Suprapubic skin (tissue), 4 donors: ENCODE measurements around the gene MEIS1. TPM values are rescaled to one million over a fixed set of nuclear protein-coding genes. Genes with fewer than 3 reads are reported as not detected.

ENCODE experiments used
- DNase-seq, 2 donors: peaks; one replicate each; pipeline ENCODE4 v3.0.0-alpha.2; 2019; ENCODE audit warnings: low spot score in 2 of 2
- H3K27ac ChIP-seq: fragments of 200-600 bp; sonication (generic); one replicate; pipeline ENCODE4 v1.5.1; 2019
- H3K27me3 ChIP-seq: fragments of 200-600 bp; sonication (generic); one replicate; pipeline ENCODE4 v1.5.1; 2019
- H3K36me3 ChIP-seq: fragments of 200-600 bp; sonication (generic); one replicate; pipeline ENCODE4 v1.5.1; 2019
- H3K4me1 ChIP-seq: fragments of 200-600 bp; sonication (generic); one replicate; pipeline ENCODE4 v1.5.1; 2019
- H3K4me3 ChIP-seq: fragments of 200-600 bp; sonication (generic); one replicate; pipeline ENCODE4 v1.5.1; 2019; ENCODE audit warnings: mild to moderate bottlenecking
- H3K9me3 ChIP-seq: fragments of 200-600 bp; sonication (generic); one replicate; pipeline ENCODE4 v1.5.1; 2019
- EP300 ChIP-seq: sonication (generic); formaldehyde crosslinking; IDR thresholded peaks from one replicate; pipeline ENCODE4 v1.6.1; 2017; ENCODE audit warnings: antibody characterized with exemption
- POLR2A ChIP-seq, 2 donors: fragments of 450-650 bp; IDR thresholded peaks; one replicate each; pipeline ENCODE4 v1.6.1; 2017; ENCODE audit warnings: antibody characterized with exemption in 2 of 2, mild to moderate bottlenecking in 2 of 2, moderate library complexity in 2 of 2
- POLR2AphosphoS5 ChIP-seq, 3 donors: sonication (generic); formaldehyde crosslinking; IDR thresholded peaks; one replicate each; pipeline ENCODE4 v1.6.1; 2017; ENCODE audit warnings: antibody characterized with exemption in 3 of 3
- WGBS: methylation state at CpG from one replicate; pipeline ENCODE4 v1.1.5; 2018; 5-methylcytosine and 5-hydroxymethylcytosine counted together
- total RNA-seq, 4 donors: library from RNA; depleted of rRNA; stranded (reverse); fragments of >200 nt; gene quantifications; one replicate each; pipeline ENCODE4 v1.1.0, GENCODE V29; 2016
- TF ChIP-seq, protein P1 (sequence below), 2 donors: fragments of 200-600 bp in 1 of 2; fragments of 450-650 bp in 1 of 2; sonication (generic) in 1 of 2; IDR thresholded peaks; one replicate each; pipeline ENCODE4 v1.5.1; 2016 to 2019; ENCODE audit warnings: antibody characterized with exemption in 2 of 2, mild to moderate bottlenecking in 1 of 2, moderate library complexity in 1 of 2

MEIS1 gene
- total RNA-seq, 4 donors from 2014 or later = 12.7 to 28.0 (median 20.3) TPM

DNA sequence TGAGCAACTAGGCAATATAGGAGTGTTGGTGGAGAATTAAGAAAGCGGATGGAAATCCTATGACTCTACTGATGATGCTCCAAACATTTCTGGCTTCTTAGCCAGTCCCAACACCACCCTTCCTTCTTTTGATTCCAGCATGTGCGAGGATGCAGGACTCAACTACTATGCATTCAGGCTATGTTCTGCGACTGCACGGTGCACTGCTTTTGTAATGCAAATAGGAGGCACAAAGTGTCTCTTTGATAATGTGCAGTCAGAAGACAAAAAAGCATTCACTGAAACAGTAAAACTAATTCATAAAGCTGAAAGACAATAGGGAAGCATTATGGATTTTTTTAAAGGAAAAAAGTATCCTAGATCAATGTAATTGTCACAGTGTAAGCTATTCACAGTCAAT lies 106.7 kb downstream of the MEIS1 start:
- TF ChIP-seq POLR2AphosphoS5 (IDR thresholded peaks at IDR 0.05) (no peak), POLR2A (IDR thresholded peaks at IDR 0.05) (no peak), EP300 (no peak)
- TF ChIP-seq, protein P1, sequence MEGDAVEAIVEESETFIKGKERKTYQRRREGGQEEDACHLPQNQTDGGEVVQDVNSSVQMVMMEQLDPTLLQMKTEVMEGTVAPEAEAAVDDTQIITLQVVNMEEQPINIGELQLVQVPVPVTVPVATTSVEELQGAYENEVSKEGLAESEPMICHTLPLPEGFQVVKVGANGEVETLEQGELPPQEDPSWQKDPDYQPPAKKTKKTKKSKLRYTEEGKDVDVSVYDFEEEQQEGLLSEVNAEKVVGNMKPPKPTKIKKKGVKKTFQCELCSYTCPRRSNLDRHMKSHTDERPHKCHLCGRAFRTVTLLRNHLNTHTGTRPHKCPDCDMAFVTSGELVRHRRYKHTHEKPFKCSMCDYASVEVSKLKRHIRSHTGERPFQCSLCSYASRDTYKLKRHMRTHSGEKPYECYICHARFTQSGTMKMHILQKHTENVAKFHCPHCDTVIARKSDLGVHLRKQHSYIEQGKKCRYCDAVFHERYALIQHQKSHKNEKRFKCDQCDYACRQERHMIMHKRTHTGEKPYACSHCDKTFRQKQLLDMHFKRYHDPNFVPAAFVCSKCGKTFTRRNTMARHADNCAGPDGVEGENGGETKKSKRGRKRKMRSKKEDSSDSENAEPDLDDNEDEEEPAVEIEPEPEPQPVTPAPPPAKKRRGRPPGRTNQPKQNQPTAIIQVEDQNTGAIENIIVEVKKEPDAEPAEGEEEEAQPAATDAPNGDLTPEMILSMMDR (IDR thresholded peaks at IDR 0.05) = no peak
- Histone ChIP-seq H3K36me3 (no peaks in the 10 kb centered on the region), H3K27ac (no peak overlapping the region), H3K27me3 (no peaks in the 10 kb centered on the region), H3K4me3 (no peak overlapping the region), H3K4me1 (peaks cover under 1% of the 10 kb centered on the region), H3K9me3 (no peaks in the 10 kb centered on the region)
- no peak for DNase-seq
- 89% methylated on average over 4 of the region's 4 CpGs for WGBS

DNA sequence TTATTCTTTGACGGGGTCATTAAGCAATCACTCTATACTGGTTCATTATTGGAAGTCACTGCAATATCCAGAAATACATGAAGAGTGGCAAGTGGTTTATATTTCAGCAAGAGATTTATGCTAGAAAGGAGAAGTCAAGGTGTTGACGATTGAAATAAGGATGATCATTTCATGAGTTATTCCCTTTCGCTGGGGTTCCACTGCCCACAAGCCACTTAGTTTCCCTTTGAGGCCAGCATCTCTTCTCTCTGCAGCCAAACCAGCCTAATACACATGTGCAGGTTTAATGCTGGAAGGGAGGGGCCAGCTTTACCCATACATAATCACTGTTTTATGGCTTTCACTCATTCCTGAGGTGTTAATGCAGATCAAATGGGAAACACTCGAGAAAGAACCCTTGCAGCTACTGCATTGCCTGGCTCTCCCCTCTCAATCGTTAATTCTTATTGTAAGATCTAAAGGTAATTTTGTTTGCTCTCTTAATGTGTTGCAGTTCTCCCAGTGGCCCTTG lies 108.4 kb downstream of the MEIS1 start:
- H3K36me3 ChIP-seq = no peaks in the 10 kb centered on the region
- no peak overlapping the region for H3K27ac ChIP-seq
- TF ChIP-seq POLR2A (IDR thresholded peaks at IDR 0.05) (no peak), EP300 (no peak), POLR2AphosphoS5 (IDR thresholded peaks at IDR 0.05) (no peak)
- TF ChIP-seq, protein P1 (IDR thresholded peaks at IDR 0.05) = no peak
- H3K4me1 ChIP-seq = peaks cover 13% of the 10 kb centered on the region
- WGBS = 77% methylated on average over 5 of the region's 5 CpGs
- H3K4me3 ChIP-seq = no peak overlapping the region
- DNase-seq = no peak
- no peaks in the 10 kb centered on the region for H3K9me3 ChIP-seq
- H3K27me3 ChIP-seq = no peaks in the 10 kb centered on the region

DNA sequence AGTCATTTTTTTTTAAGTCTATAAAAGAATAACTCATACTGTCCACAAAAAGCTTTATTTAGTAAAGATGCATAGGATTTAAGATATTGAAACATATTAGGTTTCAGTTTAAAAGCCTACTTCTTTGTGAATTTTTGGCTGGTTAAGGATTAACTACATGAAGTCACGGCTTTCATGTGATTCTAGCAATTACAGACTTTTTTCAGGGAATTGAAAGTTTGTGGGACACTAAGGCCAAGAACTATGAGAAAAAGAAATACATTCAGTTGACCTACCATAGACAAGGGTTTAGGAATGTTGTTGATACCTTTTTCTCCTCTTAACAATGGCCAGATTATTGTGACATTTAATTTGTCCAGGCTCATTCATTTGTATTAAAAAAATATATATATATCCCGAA lies 109.3 kb downstream of the MEIS1 start:
- no peak for DNase-seq
- no peak overlapping the region for H3K4me3 ChIP-seq
- no peaks in the 10 kb centered on the region for H3K9me3 ChIP-seq
- H3K4me1 ChIP-seq = peaks cover 14% of the 10 kb centered on the region
- no peaks in the 10 kb centered on the region for H3K36me3 ChIP-seq
- TF ChIP-seq POLR2A (IDR thresholded peaks at IDR 0.05) (no peak), EP300 (no peak), POLR2AphosphoS5 (IDR thresholded peaks at IDR 0.05) (no peak)
- TF ChIP-seq, protein P1 (IDR thresholded peaks at IDR 0.05) = no peak
- WGBS = 93% methylated on average over 2 of the region's 2 CpGs
- no peak overlapping the region for H3K27ac ChIP-seq
- H3K27me3 ChIP-seq = no peaks in the 10 kb centered on the region

DNA sequence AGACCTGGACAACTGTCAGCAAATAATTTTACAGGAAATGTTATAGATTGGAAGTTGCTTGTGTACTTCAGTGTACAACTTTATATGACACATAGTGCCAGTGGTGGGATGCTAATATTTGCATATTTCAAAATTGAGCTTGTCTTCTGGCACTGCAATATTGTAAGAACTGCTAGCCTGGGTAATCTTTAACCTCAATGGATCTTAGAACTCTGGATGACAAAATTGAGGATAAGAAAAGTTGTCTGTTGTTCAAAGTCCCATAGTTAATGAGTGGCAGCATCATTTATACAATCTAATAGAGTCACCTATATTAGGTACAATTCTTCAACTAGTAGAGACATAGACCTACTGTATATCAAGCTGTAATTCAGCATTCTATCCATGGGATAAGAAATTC lies 110.3 kb downstream of the MEIS1 start:
- no peak overlapping the region for H3K4me3 ChIP-seq
- peaks cover 14% of the 10 kb centered on the region for H3K4me1 ChIP-seq
- no peaks in the 10 kb centered on the region for H3K9me3 ChIP-seq
- TF ChIP-seq, protein P1 (IDR thresholded peaks at IDR 0.05) = no peak
- TF ChIP-seq EP300 (no peak), POLR2AphosphoS5 (IDR thresholded peaks at IDR 0.05) (no peak), POLR2A (IDR thresholded peaks at IDR 0.05) (no peak)
- no peaks in the 10 kb centered on the region for H3K27me3 ChIP-seq
- DNase-seq = no peak
- no peaks in the 10 kb centered on the region for H3K36me3 ChIP-seq
- no peak overlapping the region for H3K27ac ChIP-seq

DNA sequence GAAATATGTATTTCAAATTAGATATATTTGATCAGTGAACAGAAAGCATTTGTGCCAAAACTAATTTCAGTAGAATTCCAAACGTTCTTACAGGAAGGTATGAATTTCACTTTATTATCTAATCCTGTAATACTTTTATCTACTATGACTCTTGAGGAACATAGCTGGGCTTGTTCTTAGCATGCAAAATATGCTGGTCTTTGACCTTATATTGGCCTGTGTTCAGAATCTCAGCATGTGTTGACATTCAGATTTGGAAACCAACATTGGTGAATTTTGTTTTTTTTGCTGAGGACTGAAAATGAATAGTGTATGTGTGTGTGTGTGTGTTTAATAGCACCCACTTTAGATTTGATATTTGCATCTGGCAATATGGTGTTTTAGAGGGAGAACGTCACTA lies 112.2 kb downstream of the MEIS1 start:
- Histone ChIP-seq H3K9me3 (no peaks in the 10 kb centered on the region), H3K27ac (no peak overlapping the region), H3K27me3 (no peaks in the 10 kb centered on the region), H3K36me3 (no peaks in the 10 kb centered on the region), H3K4me3 (no peak overlapping the region), H3K4me1 (peaks cover 14% of the 10 kb centered on the region)
- 47% methylated on average over 2 of the region's 2 CpGs for WGBS
- no peak for DNase-seq
- TF ChIP-seq EP300 = no peak
- no peak for TF ChIP-seq POLR2AphosphoS5 (IDR thresholded peaks at IDR 0.05)
- TF ChIP-seq, protein P1 (IDR thresholded peaks at IDR 0.05) = no peak
- no peak for TF ChIP-seq POLR2A (IDR thresholded peaks at IDR 0.05)
